Stomach (tissue), 9 donors: Measurements from ENCODE around the gene RTN3. TPM values are rescaled to one million over a fixed set of nuclear protein-coding genes. Genes with fewer than 3 reads are reported as not detected.

ENCODE experiments used
- DNase-seq, 2 donors: peaks; one replicate each; pipeline versions ENCODE4 v3.0.0 to v3.0.0-alpha.2; 2013 to 2019
- H3K27ac ChIP-seq, 5 donors: fragments of 200-600 bp in 4 of 5; sonication (generic) in 4 of 5; one replicate each; pipeline ENCODE4 v1.5.1; 2013 to 2019; ENCODE audit warnings: mild to moderate bottlenecking in 1 of 5, moderate library complexity in 1 of 5
- H3K27me3 ChIP-seq, 3 donors: fragments of 200-600 bp; sonication (generic); one replicate each; pipeline ENCODE4 v1.5.1; 2017 to 2019; ENCODE audit warnings: mixed run types in 1 of 3
- H3K36me3 ChIP-seq, 4 donors: fragments of 200-600 bp; sonication (generic); 1 replicate in 3 of 4; 2 replicates in 1 of 4; pipeline ENCODE4 v1.5.1; 2016 to 2019
- H3K4me1 ChIP-seq, 4 donors: fragments of 200-600 bp; sonication (generic); one replicate each; pipeline ENCODE4 v1.5.1; 2016 to 2019
- H3K4me3 ChIP-seq, 4 donors: fragments of 200-600 bp; sonication (generic) in 3 of 4; one replicate each; pipeline ENCODE4 v1.5.1; 2016 to 2019; ENCODE audit warnings: mild to moderate bottlenecking in 1 of 4
- H3K9me3 ChIP-seq, 4 donors: fragments of 200-600 bp; sonication (generic); one replicate each; pipeline ENCODE4 v1.5.1; 2016 to 2019
- CTCF ChIP-seq, 7 experiments: fragments of 450-650 bp in 4 of 7; fragments of 200-600 bp in 3 of 7; sonication (generic) in 3 of 7; IDR thresholded peaks; one replicate each; pipeline ENCODE4 v1.5.1; 2016 to 2019; ENCODE audit warnings: antibody characterized with exemption in 7 of 7, control low read depth in 2 of 7, mild to moderate bottlenecking in 1 of 7
- EP300 ChIP-seq: sonication (generic); formaldehyde crosslinking; IDR thresholded peaks from one replicate; pipeline ENCODE4 v1.6.1; 2017; ENCODE audit warnings: antibody characterized with exemption
- POLR2A ChIP-seq, 4 donors: fragments of 450-650 bp; IDR thresholded peaks; one replicate each; pipeline ENCODE4 v1.6.1; 2016; ENCODE audit warnings: antibody characterized with exemption in 4 of 4, control low read depth in 2 of 4, mild to moderate bottlenecking in 1 of 4, moderate library complexity in 1 of 4
- POLR2AphosphoS5 ChIP-seq, 3 donors: sonication (generic); formaldehyde crosslinking; IDR thresholded peaks; one replicate each; pipeline ENCODE4 v1.6.1; 2016; ENCODE audit warnings: antibody characterized with exemption in 3 of 3
- WGBS, 5 donors: extraction: QIAGEN DNeasy Blood & Tissue Kit in 3 of 5; methylation state at CpG; one replicate each; pipeline versions ENCODE4 v1.1.5 to v1.1.7; 2013 to 2018; 5-methylcytosine and 5-hydroxymethylcytosine counted together
- intact Hi-C: fragments of 100-400 bp; cut with DNase I; formaldehyde crosslinking; loops from one replicate; pipeline ENCODE4 v1.15.1; 2023; ENCODE audit warnings: low total_unique reads
- polyA plus RNA-seq, 3 donors: library from polyadenylated mRNA; stranded (reverse); fragments of 200-250 nt; gene quantifications; one replicate each; pipeline ENCODE4 v1.2.3, GENCODE V29; 2013
- total RNA-seq, 5 donors: library from RNA; depleted of rRNA; stranded (reverse); fragments of >200 nt; gene quantifications; one replicate each; pipeline versions ENCODE4 v1.1.0 to v1.2.3, GENCODE V29; 2014 to 2016
- donor health status: healthy with polysubstance abuse.
- donor health status: Bipolar disorder and iron deficiency.
- donor health status: healthy.

RTN3 gene
- total and polyA plus RNA-seq, 8 donors, result 22.2 to 83.8 (median 30.3) TPM

- H3K9me3 ChIP-seq, result no peaks in the 10 kb centered on the region
- no peaks in the 10 kb centered on the region for H3K4me1 ChIP-seq
- no peak for DNase-seq
- H3K27me3 ChIP-seq, result no peaks in the 10 kb centered on the region
- H3K4me3 ChIP-seq, result no peak overlapping the region
- TF ChIP-seq EP300, result no peak
- TF ChIP-seq POLR2A (IDR thresholded peaks at IDR 0.05), result no peak
- no peak for TF ChIP-seq CTCF (IDR thresholded peaks at IDR 0.05)
- TF ChIP-seq POLR2AphosphoS5 (IDR thresholded peaks at IDR 0.05), result no peak
- intact Hi-C loops, result no loop called here
- peaks cover 0 to 13% (median 5%) of the 10 kb centered on the region in 4 donors for H3K36me3 ChIP-seq
- no peak overlapping the region for H3K27ac ChIP-seq
Measured at GRCh38 chr11:63716046-63716445, 34.7 kb downstream of the RTN3 start.

- Histone ChIP-seq H3K27me3 (no peaks in the 10 kb centered on the region), H3K36me3 (peaks cover 0 to 13% (median 5%) of the 10 kb centered on the region in 4 donors), H3K27ac (no peak overlapping the region), H3K9me3 (no peaks in the 10 kb centered on the region), H3K4me3 (no peak overlapping the region), H3K4me1 (no peaks in the 10 kb centered on the region)
- no peak for DNase-seq
- intact Hi-C loops, result no loop called here
- TF ChIP-seq EP300, result no peak
- no peak for TF ChIP-seq POLR2A (IDR thresholded peaks at IDR 0.05)
- TF ChIP-seq CTCF (IDR thresholded peaks at IDR 0.05), result no peak
- TF ChIP-seq POLR2AphosphoS5 (IDR thresholded peaks at IDR 0.05), result no peak
- 89 to 97% (median 92%) methylated on average over 1 of the region's 1 CpG for WGBS, 5 donors
Measured at GRCh38 chr11:63719001-63719400, 37.7 kb downstream of the RTN3 start.

GRCh38 chr11:63719987-63720386 lies 38.7 kb downstream of the RTN3 start:
- no peak for DNase-seq
- Histone ChIP-seq H3K4me3 (no peak overlapping the region), H3K9me3 (no peaks in the 10 kb centered on the region), H3K27ac (no peak overlapping the region), H3K36me3 (peaks cover 0 to 13% (median 3%) of the 10 kb centered on the region in 4 donors), H3K4me1 (no peaks in the 10 kb centered on the region), H3K27me3 (no peaks in the 10 kb centered on the region)
- TF ChIP-seq CTCF (IDR thresholded peaks at IDR 0.05) (no peak), EP300 (no peak), POLR2A (IDR thresholded peaks at IDR 0.05) (no peak), POLR2AphosphoS5 (IDR thresholded peaks at IDR 0.05) (no peak)
- intact Hi-C loops, result no loop called here
- 48 to 77% (median 68%) methylated on average over 2 of the region's 2 CpGs for WGBS, 5 donors

- intact Hi-C loops, result no loop called here
- Histone ChIP-seq H3K4me3 (no peak overlapping the region), H3K27me3 (no peaks in the 10 kb centered on the region), H3K36me3 (peaks cover 0 to 13% (median 3%) of the 10 kb centered on the region in 4 donors), H3K9me3 (no peaks in the 10 kb centered on the region), H3K4me1 (no peaks in the 10 kb centered on the region), H3K27ac (no peak overlapping the region)
- no peak for DNase-seq
- TF ChIP-seq POLR2A (IDR thresholded peaks at IDR 0.05) (no peak), CTCF (IDR thresholded peaks at IDR 0.05) (no peak), POLR2AphosphoS5 (IDR thresholded peaks at IDR 0.05) (no peak), EP300 (no peak)
- WGBS, 5 donors, result 91 to 98% (median 96%) methylated on average over 3 of the region's 3 CpGs
Measured at GRCh38 chr11:63720611-63721010, 39.3 kb downstream of the RTN3 start.
